Stomach (tissue), 4 donors: ENCODE measurements around the gene EXOC4.

Experiments used
- CTCF ChIP-seq, 7 experiments: fragments of 450-650 bp in 4 of 7; fragments of 200-600 bp in 3 of 7; sonication (generic) in 3 of 7; IDR thresholded peaks; one replicate each; pipeline ENCODE4 v1.5.1; 2016 to 2019; ENCODE audit warnings: antibody characterized with exemption in 7 of 7, control low read depth in 2 of 7, mild to moderate bottlenecking in 1 of 7
- EP300 ChIP-seq: sonication (generic); formaldehyde crosslinking; IDR thresholded peaks from one replicate; pipeline ENCODE4 v1.6.1; 2017; ENCODE audit warnings: antibody characterized with exemption
- POLR2A ChIP-seq, 4 donors: fragments of 450-650 bp; IDR thresholded peaks; one replicate each; pipeline ENCODE4 v1.6.1; 2016; ENCODE audit warnings: antibody characterized with exemption in 4 of 4, control low read depth in 2 of 4, mild to moderate bottlenecking in 1 of 4, moderate library complexity in 1 of 4
- POLR2AphosphoS5 ChIP-seq, 3 donors: sonication (generic); formaldehyde crosslinking; IDR thresholded peaks; one replicate each; pipeline ENCODE4 v1.6.1; 2016; ENCODE audit warnings: antibody characterized with exemption in 3 of 3

GRCh38 chr7:133561396-133561795, 308.5 kb downstream of the EXOC4 start:
- TF ChIP-seq POLR2A (IDR thresholded peaks at IDR 0.05) (no peak), CTCF (IDR thresholded peaks at IDR 0.05) (no peak), EP300 (no peak), POLR2AphosphoS5 (IDR thresholded peaks at IDR 0.05) (no peak)
